Renal cortical epithelial cell (primary cell): ENCODE measurements around the gene ASB18. TPM values are rescaled to one million over a fixed set of nuclear protein-coding genes. Genes with fewer than 3 reads are reported as not detected.

ENCODE experiments used
- DNase-seq: peaks from one replicate; pipeline ENCODE4 v3.0.0-alpha.2; 2011; ENCODE audit warnings: low read depth
- total RNA-seq: library from RNA; depleted of rRNA; stranded (reverse); fragments of >200 nt; gene quantifications from 2 replicates; pipeline ENCODE4 v1.2.3, GENCODE V29; 2014

Gene ASB18
- total RNA-seq, 1 donor from 2014 or later = not detected

DNA sequence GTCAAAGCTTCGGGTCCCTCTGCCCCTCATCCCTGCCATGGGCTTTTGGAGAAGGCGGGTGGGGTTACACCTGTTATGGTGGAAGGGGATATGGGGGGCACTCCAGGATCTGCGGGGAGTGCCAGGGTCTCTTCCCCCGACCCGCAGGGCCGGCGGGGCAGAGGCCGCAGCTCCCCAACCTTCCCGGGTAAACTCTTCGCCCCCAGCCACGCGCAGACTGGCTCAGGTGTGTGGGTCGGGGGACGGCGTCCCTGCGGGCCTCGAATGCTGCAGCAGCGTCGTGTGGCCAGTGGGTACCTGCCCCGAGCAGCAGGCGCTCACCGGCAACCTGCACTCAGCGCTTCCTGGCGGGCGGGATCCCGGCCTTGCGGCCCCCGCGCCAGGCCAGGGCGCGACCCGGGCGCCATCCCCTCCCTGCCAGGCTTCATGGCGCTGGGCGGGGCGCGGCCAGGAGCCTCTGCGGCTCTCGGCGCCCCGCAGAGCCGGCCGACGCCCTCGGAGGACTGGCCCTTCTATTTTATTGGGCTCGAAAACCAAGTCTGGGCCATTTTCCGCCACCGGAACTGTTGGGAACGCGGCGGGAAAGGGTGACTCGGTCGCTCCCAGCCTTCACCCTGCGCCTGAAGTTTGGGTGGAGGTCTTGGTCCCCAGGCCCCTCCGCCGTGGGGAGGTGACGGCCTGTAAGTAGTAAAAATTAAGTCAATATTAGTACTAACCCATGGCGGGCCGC is 100.6 kb downstream of the ASB18 start:
- no peak for DNase-seq

DNA sequence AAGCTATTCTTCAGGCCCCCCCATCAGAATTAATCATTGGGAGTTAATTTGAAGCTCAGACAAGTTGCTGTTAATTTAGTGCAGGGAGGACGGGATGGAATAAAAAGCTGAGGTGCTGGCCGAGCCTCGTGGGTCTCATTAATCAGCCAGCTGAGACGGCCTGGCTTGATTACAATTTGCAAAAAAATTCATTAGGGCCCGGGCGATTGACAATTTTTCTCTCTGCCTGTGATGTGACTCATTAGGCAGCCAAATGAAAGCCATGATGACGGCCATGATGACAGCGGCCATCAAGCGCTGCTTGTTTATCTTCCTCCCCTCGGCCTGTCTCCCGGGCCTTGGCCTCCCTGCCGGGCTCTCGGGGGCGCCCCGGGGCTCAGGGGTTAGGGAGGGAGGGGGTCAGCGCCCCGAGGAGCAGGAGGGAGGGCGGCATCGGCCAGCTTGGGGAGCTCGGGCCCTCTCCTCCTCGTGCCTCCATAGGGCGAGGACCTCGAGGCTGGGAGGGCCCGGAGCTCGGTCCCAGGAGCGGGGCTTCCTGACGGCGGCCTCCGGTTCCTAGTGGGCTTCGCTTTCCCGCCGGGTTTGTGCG is 101.2 kb downstream of the ASB18 start:
- no peak for DNase-seq

DNA sequence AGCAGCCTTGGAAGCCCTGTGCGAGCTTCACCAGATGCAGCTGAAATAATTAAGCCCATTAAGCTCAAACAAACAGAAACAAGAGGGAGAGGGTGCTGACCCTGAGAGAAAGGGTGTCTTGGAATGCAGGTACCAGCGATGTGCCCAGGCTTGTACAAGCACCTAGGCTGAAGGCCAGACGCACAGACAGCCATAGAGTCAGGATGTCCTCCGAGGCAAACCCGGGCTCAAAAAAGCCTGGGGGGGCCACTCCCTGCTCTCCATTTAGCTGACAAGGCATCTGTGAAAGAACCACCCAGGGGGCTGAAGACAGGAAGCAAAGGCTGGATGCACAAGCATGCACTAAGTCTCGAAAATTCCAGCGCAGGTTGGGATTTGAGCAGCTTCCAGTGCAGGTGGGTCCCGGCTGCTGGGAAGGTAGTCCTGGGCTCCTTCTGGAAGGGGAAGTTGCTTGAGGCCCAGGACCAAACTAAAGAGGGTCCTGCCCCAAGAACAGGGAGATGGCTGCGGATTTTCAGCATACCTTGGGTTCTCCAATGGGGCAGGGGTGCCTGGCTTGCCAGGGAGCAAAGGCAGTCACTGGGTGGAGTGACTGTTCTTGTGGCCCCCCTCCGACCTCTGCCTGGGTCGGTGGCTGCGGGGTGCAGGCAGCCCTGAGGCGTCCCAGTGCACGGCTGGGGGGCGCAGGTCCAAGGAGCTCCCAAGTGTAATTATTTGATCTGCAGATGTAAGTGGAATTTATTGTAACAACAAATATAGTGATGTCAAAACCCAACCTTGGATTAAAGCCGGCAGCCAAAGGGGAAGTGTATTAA is 102.0 kb downstream of the ASB18 start:
- DNase-seq = no peak

DNA sequence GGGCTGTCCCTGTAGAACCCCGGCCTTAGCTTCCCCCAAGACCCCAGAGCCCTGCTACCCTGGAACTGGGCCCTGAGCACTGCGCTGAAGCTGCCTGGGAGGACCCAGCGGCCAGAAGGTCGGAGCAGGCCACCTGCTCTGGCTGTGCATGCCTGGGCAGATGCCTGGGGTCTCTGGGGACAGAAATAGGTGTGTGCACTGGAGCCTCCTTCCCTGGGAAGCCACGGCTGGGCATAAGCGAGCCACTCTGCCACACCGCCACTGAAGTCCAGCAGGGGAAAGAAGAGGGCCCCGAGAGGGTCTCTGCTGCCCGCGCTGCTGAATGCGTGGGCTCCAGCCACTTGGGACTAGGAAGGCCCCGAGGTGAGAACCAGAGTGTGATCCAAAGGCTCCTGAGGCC is 102.7 kb downstream of the ASB18 start:
- no peak for DNase-seq

DNA sequence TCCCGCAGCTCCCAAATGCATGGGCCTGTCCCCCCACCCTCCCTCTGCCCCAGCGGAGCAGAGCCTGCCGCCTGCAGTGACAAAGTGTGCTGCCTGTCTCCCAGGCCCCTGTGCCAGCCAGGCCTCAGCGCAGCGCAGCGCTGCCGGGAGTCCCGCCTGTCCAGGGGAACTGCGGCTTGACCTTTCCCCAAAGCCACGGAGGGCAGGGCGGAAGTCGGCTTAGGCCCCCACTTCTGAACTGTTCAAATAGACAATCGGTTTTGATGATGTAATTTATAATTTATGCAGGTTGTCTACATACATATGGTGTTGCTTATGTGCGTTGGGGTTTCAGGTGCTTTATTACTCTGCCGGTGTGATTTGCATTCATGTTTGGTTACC is 103.1 kb downstream of the ASB18 start:
- no peak for DNase-seq

DNA sequence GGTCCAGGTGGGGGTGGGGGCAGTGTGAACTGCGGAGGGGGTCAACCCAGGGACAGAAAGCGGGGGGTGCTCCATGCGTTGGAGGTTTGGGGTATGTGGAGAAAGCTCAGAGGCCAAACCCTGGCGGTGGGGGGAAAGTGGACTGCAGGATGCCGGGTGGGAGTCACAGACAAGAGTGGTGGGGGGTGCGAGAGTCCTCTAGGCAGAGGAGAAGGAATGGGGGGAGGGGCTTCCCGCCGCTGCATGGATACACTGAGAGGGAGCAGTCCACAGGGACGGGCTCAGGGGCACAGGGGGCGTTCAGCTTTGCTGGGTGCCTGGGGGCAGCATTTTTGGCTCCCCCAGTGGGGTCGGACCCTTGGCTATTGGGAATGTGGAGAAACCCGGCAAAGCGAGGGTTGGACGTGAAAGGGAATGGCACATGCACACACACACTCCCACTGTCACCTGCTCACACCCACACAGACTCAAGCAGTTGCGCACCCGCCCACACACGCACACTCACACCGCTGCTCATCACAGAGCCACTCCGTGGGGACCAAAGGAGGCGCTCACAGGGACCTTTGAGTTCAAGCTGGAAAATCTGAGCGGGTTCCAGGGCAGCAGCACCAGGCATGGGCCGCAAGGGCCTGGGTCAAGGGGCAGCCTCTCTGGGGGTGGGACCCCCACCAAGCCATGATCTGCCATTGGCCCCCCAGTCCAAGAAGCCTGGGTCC is 103.7 kb downstream of the ASB18 start:
- no peak for DNase-seq

DNA sequence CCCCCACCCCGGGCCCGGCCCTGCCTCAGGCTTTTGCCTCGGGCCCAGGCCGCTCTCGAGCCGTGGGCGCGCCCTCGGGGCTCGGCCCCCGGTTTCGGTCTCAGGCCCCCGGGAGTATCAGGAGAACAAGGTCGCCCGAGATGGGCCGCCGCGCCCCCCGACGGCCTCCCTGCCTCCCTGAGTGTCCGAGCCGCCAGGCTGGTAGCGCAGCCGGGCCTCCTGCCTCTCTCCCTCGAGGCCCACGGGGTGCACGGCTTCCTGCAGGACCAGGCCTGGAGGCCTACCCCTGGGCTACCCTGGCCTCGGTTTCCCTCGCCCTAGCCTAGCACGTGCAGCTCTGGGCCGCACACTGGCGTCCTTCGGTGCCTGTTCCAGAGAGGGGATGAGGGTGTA is 104.4 kb downstream of the ASB18 start:
- DNase-seq = no peak

DNA sequence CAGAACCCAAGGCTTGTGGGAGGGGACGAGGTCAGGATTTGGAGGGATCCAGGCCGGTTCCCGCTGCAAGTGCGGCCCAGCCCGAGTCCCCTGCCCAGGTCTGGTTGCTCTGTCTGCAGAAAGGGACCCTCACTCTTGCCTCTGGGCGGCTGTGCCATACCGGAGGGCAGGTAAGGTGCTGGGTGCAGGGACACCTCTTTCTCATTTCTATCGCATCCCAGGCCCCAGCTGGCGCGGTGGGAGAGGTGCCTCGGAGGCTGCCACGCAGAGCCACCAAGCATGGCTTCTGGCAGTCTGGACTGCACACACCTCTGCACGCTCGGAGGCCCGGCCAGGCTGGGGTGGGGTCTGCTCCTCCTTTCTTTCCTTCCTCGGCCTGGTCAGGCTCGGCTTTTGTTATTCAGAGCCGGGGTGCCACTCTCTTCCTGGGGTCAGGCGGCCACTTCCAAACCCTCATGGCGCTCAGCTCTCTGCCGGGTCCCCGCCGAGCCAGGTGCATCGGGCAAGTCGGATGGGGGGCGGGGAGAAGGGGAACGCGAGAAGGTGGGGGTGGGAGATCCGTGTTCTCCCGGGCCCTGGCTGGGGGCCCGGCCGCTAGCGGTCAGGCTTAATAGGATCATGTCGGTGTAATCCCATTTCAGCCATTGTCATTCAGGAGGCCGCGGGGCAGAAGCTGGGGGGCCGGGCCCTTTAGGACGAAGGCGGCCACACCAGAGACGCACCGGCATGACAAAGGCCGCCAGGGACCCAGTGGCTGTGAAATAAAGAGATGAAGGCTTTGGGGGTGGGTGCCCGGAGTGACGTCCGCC is 105.0 kb downstream of the ASB18 start:
- DNase-seq = no peak

DNA sequence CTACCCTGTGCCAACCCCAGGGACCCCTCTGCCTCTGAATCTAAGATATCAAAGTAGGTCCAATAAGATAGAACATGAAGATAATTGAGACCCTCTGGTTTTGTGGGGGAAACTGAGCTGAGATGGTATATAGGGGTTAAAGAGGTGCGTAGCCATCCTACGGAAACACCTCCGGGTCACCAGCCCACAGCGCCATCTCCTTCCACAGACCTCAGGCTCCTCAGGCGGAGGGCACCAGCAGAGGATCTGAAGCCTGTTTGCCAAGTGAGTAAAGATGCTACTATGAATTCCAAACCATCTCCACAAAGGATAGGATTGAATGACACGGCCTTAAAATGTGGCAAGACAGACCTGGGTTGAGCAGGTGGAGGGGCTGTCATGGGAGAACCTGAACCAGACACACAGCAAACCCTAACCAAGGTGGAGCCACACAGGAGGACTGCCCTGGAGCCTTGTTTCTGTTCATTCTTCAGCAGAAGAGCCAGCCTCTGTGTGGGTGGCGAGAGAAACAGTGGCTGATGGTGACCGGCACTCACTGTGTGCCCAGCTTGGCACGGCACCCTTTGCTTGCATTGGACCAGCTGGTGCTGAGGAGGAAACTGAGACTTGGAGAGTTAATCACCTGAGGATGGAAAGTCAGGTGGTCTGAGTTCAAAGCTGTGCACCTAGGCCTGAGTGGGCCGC is 106.2 kb downstream of the ASB18 start:
- DNase-seq = no peak

DNA sequence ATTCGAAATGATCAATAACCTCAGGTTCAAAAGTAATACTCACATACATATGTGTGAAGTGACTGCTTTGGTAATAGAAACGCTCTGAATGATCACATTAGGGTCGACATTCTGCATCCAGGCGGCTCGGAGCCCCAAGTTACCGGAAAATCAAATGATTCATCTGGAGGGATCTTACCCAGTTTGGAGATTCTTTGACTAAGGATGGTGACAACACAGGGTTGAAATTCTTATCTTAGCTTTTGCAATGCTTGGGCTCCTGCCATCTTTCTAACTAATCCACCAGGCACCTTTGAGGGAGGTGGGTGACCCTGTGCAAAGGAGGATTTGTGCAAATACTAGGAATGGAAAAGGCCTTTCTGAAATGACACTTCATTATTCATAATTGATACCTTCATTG is 106.8 kb downstream of the ASB18 start:
- no peak for DNase-seq

DNA sequence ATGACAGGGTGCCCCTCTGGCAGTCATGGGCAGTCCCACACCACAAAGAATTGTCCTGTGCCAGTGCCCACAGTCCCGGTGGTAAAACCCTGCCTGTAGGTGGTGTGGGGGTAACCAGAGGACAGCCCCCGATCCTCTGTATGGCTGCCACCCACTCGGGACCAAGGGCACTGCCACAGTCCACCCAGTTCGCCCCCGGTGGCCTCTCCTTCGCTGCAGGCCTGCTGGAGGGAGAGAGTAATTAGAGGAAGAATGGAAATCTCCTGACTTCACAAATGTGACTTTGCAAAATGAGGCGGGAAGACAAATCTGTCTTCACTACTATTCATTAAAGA is 107.4 kb downstream of the ASB18 start:
- DNase-seq = no peak

DNA sequence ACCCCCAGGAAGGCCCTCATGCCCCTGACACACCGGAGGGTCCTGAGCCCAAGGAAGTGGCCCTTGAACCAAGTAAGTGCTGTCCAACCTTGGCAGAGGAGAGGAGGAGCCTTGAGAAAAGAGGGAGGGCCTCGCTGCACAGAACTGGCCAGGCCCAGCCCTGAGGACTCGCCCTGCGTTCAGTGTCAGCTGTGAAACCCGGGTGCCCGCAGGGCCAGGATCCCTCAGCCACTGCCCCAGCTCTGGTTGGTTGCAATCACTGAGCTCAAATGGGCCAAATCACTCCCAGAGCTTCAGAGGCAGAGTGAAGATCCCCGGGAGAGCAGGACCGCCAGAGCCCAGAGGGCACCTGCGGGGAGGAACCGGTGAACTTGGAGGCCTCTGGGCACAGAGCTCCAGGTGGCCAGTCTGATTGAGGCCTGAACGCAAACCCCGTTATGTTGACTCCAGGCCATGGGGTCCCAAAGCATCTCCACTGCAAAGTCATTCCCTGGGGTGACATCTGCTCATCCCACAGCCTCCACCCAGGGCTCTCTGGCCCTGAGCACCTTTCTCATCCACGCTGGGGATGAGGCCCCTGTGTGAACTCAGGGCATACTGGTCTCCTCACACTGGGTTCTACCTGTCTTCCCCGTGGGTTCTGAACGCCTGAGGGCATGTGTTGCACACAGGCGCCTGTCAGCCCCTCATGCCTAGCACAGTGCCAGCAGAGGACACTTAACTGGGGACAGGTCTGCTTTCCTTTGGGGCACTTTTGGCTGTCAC is 107.9 kb downstream of the ASB18 start:
- no peak for DNase-seq

DNA sequence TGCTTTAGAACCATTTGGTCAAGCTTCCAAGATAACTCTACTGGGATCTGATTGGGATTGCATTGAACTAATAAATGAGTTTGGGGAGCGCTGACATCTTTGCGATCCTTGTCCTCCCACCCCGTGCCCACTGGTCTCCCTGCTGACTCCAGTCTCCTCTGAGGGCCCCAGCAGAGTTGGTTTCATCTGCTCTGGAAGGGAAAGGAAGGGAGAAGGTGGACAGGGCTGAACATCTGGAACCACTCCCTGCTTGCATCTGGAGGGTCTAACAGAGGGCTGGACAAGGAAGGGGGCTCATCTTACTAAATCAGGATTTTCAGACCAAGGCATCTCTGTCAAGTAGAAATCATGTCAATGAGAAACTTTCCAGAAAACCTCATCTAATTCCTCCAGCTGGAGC is 108.8 kb downstream of the ASB18 start:
- no peak for DNase-seq

DNA sequence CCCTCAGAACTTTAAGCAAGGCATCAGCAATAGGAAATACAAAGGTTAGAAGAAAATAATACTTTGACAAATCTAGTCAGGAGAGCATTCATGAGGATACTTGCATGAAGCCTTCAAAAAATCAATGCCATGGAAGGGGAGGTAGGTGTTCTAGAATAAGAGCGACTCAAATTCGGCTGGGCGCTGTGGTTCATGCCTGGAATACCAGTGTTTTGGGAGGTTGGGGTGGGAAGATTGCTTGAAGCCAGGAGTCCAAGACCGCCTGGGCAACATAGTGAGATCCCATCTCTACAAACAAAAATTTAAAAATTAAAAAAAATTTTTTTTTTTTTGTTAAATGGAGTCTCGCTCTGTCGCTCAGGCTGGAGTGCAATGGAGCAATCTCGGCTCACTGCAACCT is 117.8 kb downstream of the ASB18 start:
- DNase-seq = no peak

DNA sequence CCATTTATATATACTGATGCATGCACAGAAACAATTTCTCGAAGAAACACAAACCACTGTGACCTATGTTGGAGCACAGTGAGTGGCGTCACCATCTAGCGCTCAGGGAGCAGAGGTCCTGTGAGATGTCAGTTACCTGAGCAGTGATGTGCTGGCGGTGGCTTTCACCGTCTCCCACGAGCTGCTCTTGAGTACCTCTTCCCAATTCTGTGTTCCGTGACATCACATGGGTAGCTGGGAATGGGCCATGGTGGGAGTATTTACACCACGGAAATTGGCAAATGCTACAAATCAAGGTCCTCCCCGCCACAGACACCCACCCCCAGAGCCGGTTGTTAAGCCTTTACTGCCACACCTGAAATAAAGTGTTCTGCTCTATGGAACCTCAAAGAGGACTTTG is 120.4 kb downstream of the ASB18 start:
- DNase-seq = no peak

Other genes starting within 250 kb of the ASB18 start
- 1.0 TPM in 1 of 2 replicates, not detected in the other for gene GBX2, start 96.0 kb downstream of the ASB18 start, total RNA-seq